OCI-LY3 (cell line): Measurements from ENCODE around the gene ACAP2.

Experiments used
- EZH2phosphoT487 ChIP-seq: fragments of 200-600 bp; shearing (Covaris generic); IDR thresholded peaks from 2 replicates; pipeline ENCODE4 v1.6.1; 2018; ENCODE audit warnings: antibody characterized with exemption, mixed run types, low read depth
- TF ChIP-seq, protein P1 (sequence below): fragments of 200-600, 300-600 bp; sonication (generic); IDR thresholded peaks from 2 replicates; pipeline ENCODE4 v1.5.1; 2014; ENCODE audit warnings: antibody characterized with exemption, low read length, low read depth

DNA sequence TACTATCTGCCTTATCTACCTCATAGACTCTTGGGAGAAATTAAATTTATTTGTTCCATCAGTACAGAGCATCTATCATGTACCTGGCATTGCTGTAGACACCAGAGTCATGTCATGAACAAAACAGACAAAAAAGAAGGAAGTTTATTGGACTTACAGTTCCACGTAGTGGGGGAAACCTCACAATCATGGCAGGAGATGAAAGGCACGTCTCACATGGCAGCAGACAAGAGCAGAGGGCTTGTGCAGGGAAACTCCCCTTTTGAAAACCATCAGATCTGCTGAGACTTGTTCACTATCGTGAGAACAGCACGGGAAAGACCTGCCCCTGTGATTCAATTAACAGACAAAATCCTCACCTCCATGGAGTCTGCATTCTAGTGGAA lies 25.6 kb upstream of the ACAP2 start:
- TF ChIP-seq, protein P1, sequence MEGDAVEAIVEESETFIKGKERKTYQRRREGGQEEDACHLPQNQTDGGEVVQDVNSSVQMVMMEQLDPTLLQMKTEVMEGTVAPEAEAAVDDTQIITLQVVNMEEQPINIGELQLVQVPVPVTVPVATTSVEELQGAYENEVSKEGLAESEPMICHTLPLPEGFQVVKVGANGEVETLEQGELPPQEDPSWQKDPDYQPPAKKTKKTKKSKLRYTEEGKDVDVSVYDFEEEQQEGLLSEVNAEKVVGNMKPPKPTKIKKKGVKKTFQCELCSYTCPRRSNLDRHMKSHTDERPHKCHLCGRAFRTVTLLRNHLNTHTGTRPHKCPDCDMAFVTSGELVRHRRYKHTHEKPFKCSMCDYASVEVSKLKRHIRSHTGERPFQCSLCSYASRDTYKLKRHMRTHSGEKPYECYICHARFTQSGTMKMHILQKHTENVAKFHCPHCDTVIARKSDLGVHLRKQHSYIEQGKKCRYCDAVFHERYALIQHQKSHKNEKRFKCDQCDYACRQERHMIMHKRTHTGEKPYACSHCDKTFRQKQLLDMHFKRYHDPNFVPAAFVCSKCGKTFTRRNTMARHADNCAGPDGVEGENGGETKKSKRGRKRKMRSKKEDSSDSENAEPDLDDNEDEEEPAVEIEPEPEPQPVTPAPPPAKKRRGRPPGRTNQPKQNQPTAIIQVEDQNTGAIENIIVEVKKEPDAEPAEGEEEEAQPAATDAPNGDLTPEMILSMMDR, result no peak
- no peak for TF ChIP-seq EZH2phosphoT487
